HCT116 (cell line): ENCODE measurements around the gene MYO16. TPM values are rescaled to one million over a fixed set of nuclear protein-coding genes. Genes with fewer than 3 reads are reported as not detected.

Experiments used
- ATAC-seq: fragments of 200-7000 bp; cut with Tn5 transposase; 2 replicates; pipeline ENCODE4 v1.9.1; 2020; ENCODE audit warnings: mild to moderate bottlenecking, moderate library complexity
- BruUV-seq: library from RNA; stranded (reverse); fragments of 400-500 nt; replicated peaks from 2 replicates; lab custom pipeline; 2021; lab: Mats Ljungman, UMichigan
- CTCF ChIA-PET: fragments of 300-600 bp; sonication (Branson Sonifier 250); formaldehyde crosslinking; loops from one replicate; lab custom pipeline; 2021; ENCODE audit warnings: antibody characterized with exemption; lab: Charles Lee
- POLR2A ChIA-PET: fragments of 300-600, 350-600 bp; sonication (Branson Sonifier 250); formaldehyde crosslinking; loops from one replicate; lab custom pipeline; 2021; ENCODE audit warnings: antibody characterized with exemption; lab: Charles Lee
- RAD21 ChIA-PET, 2 experiments: fragments of 300-600 bp; sonication (Branson Sonifier 250); formaldehyde crosslinking; loops; one replicate each; lab custom pipeline; 2023; ENCODE audit warnings: low total read pairs in 2 of 2; ENCODE audit not compliant: uncharacterized antibody in 2 of 2, unreplicated experiment in 2 of 2, low non-redundant PET in 1 of 2; lab: Charles Lee
- DNase-seq: peaks from one replicate; pipeline ENCODE4 v3.0.0-alpha.2; 2010; ENCODE audit warnings: low read depth, low spot score
- H2AFZ ChIP-seq: fragments of 200-600 bp; shearing (Covaris generic), sonication (generic); 2 replicates; pipeline ENCODE4 v1.6.1; 2017; ENCODE audit warnings: low read depth, mixed run types, mixed read lengths, antibody characterized with exemption, low read length; ENCODE audit not compliant: poor library complexity, severe bottlenecking
- H3K27ac ChIP-seq: 2 replicates; pipeline ENCODE4 v1.5.1; 2012; ENCODE audit warnings: low read depth, low read length
- H3K27me3 ChIP-seq: fragments of 200-600 bp; sonication (generic); 2 replicates; pipeline ENCODE4 v1.6.1; 2016; ENCODE audit warnings: mixed run types, low read length, mixed read lengths; ENCODE audit not compliant: insufficient read depth
- H3K36me3 ChIP-seq, 2 experiments: fragments of 200-500 bp in 1 of 2; fragments of 200-600 bp in 1 of 2; sonication (Bioruptor generic) in 1 of 2; sonication (generic) in 1 of 2; 2 replicates each; pipeline versions ENCODE4 v1.5.1 to v1.6.1; 2014 to 2016; ENCODE audit warnings: low read length in 2 of 2, inconsistent platforms in 1 of 2, mixed read lengths in 1 of 2, mixed run types in 1 of 2; ENCODE audit not compliant: insufficient read depth in 2 of 2, control insufficient read depth in 1 of 2
- H3K4me1 ChIP-seq, 2 experiments: fragments of 200-600 bp in 1 of 2; sonication (generic) in 1 of 2; 2 replicates each; pipeline versions ENCODE4 v1.5.1 to v1.6.1; 2012 to 2017; ENCODE audit warnings: low read length in 2 of 2, inconsistent platforms in 1 of 2, mild to moderate bottlenecking in 1 of 2, mixed read lengths in 1 of 2, mixed run types in 1 of 2, moderate library complexity in 1 of 2; ENCODE audit not compliant: insufficient read depth in 2 of 2, control insufficient read depth in 1 of 2
- H3K4me2 ChIP-seq: fragments of 200-600 bp; sonication (generic); 2 replicates; pipeline ENCODE4 v1.6.1; 2017; ENCODE audit warnings: mixed run types, low read length, mixed read lengths
- H3K4me3 ChIP-seq, 2 experiments: fragments of 200-600 bp in 1 of 2; sonication (generic) in 1 of 2; replicated peaks in 1 of 2; 2 replicates each; pipeline ENCODE4 v1.5.1; 2011 to 2016; ENCODE audit warnings: low read length in 2 of 2, control low read depth in 1 of 2, low read depth in 1 of 2, mild to moderate bottlenecking in 1 of 2, mixed read lengths in 1 of 2, mixed run types in 1 of 2
- H3K79me2 ChIP-seq: fragments of 200-600 bp; sonication (generic); 2 replicates; pipeline ENCODE4 v1.6.1; 2017; ENCODE audit warnings: mild to moderate bottlenecking, mixed run types, low read length, moderate library complexity, mixed read lengths; ENCODE audit not compliant: insufficient read depth
- H3K9ac ChIP-seq: fragments of 200-600 bp; sonication (generic); 2 replicates; pipeline ENCODE4 v1.6.1; 2016; ENCODE audit warnings: low read length, mixed read lengths
- H3K9me2 ChIP-seq: fragments of 200-600 bp; sonication (generic), shearing (Covaris generic); 2 replicates; pipeline ENCODE4 v1.6.1; 2017; ENCODE audit warnings: mixed run types, mild to moderate bottlenecking, moderate library complexity; ENCODE audit not compliant: insufficient read depth
- H3K9me3 ChIP-seq, 2 experiments: fragments of 200-500 bp in 1 of 2; fragments of 200-600 bp in 1 of 2; sonication (Bioruptor generic) in 1 of 2; sonication (generic) in 1 of 2; 2 replicates each; pipeline ENCODE4 v1.6.1; 2014 to 2017; ENCODE audit warnings: low read length in 2 of 2, mixed read lengths in 2 of 2, inconsistent platforms in 1 of 2, low read depth in 1 of 2, mild to moderate bottlenecking in 1 of 2, mixed run types in 1 of 2, moderate library complexity in 1 of 2; ENCODE audit not compliant: control insufficient read depth in 1 of 2, insufficient read depth in 1 of 2
- H4K20me1 ChIP-seq: fragments of 200-600 bp; sonication (generic), shearing (Covaris generic); 2 replicates; pipeline ENCODE4 v1.6.1; 2017; ENCODE audit warnings: mixed run types, mild to moderate bottlenecking, moderate library complexity; ENCODE audit not compliant: insufficient read depth
- CBX3 ChIP-seq: IDR thresholded peaks from 2 replicates; pipeline ENCODE4 v1.6.1; 2012; ENCODE audit warnings: low read depth
- EGR1 ChIP-seq: IDR thresholded peaks from 2 replicates; pipeline ENCODE4 v1.6.1; 2012; ENCODE audit warnings: low read depth
- ELF1 ChIP-seq: IDR thresholded peaks from 2 replicates; pipeline ENCODE4 v1.6.1; 2012; ENCODE audit warnings: low read depth, borderline replicate concordance
- EZH2 ChIP-seq: fragments of 200-600 bp; sonication (generic); IDR thresholded peaks from 2 replicates; pipeline ENCODE4 v1.6.1; 2017; ENCODE audit warnings: antibody characterized with exemption, mixed run types
- EZH2phosphoT487 ChIP-seq: fragments of 200-600 bp; IDR thresholded peaks from 2 replicates; pipeline ENCODE4 v1.6.1; 2018; ENCODE audit warnings: antibody characterized with exemption, borderline replicate concordance
- JUND ChIP-seq: IDR thresholded peaks from 2 replicates; pipeline ENCODE4 v1.6.1; 2012
- MAX ChIP-seq: IDR thresholded peaks from 2 replicates; pipeline ENCODE4 v1.6.1; 2012
- POLR2A ChIP-seq: IDR thresholded peaks from 2 replicates; pipeline ENCODE4 v1.7.0; 2011; ENCODE audit warnings: borderline replicate concordance; ENCODE audit not compliant: insufficient read depth, insufficient read length; ENCODE audit errors: extremely low read depth
- POLR2AphosphoS5 ChIP-seq: IDR thresholded peaks from 2 replicates; pipeline ENCODE4 v1.6.1; 2011; ENCODE audit warnings: mild to moderate bottlenecking, low read depth, low read length, moderate library complexity
- RAD21 ChIP-seq: IDR thresholded peaks from 2 replicates; pipeline ENCODE4 v1.6.1; 2012; ENCODE audit warnings: low read depth, mild to moderate bottlenecking
- SP1 ChIP-seq: IDR thresholded peaks from 2 replicates; pipeline ENCODE4 v1.6.1; 2012; ENCODE audit warnings: low read depth
- SRF ChIP-seq: IDR thresholded peaks from 2 replicates; pipeline ENCODE4 v1.6.1; 2012; ENCODE audit warnings: low read depth
- TCF7L2 ChIP-seq: IDR thresholded peaks from 2 replicates; pipeline ENCODE4 v1.7.0; 2011; ENCODE audit warnings: borderline replicate concordance, inconsistent platforms; ENCODE audit not compliant: insufficient read depth, insufficient read length; ENCODE audit errors: extremely low read depth
- YY1 ChIP-seq: IDR thresholded peaks from 2 replicates; pipeline ENCODE4 v1.6.1; 2011; ENCODE audit warnings: low read length, low read depth, moderate library complexity, mild to moderate bottlenecking; ENCODE audit not compliant: insufficient replicate concordance; ENCODE audit errors: extremely low read depth
- ZBTB33 ChIP-seq: IDR thresholded peaks from 2 replicates; pipeline ENCODE4 v1.6.1; 2011; ENCODE audit warnings: mild to moderate bottlenecking, low read length, moderate library complexity; ENCODE audit not compliant: insufficient replicate concordance; ENCODE audit errors: extremely low read depth
- ZNF274 ChIP-seq: fragments of 200-500 bp; sonication (Bioruptor generic); IDR thresholded peaks from 2 replicates; pipeline ENCODE4 v1.6.1; 2014; ENCODE audit warnings: mild to moderate bottlenecking, low read depth, low read length, inconsistent platforms
- intact Hi-C: fragments of 100-400 bp; cut with micrococcal nuclease; formaldehyde crosslinking; loops from 2 replicates; pipeline ENCODE4 v1.10.0; 2022
- total RNA-seq: library from RNA; stranded (reverse); gene quantifications from one replicate; pipeline ENCODE4 v1.2.1, GENCODE V29; 2021; ENCODE audit not compliant: unreplicated experiment

The MYO16 gene
- total RNA-seq, 1 experiment from 2014 or later = 0.07 TPM

GRCh38 chr13:108859197-108860012 lies 230.0 kb downstream of the MYO16 start:
- Histone ChIP-seq H4K20me1 (no peaks in the 10 kb centered on the region), H3K79me2 (no peaks in the 10 kb centered on the region), H3K9me2 (no peaks in the 10 kb centered on the region), H3K4me2 (no peak overlapping the region), H3K27ac (no peak overlapping the region), H2AFZ (no peak overlapping the region), H3K27me3 (no peaks in the 10 kb centered on the region), H3K4me3 (no peak overlapping the region), H3K9ac (no peak overlapping the region), H3K4me1 (no peaks in the 10 kb centered on the region), H3K36me3 (no peaks in the 10 kb centered on the region), H3K9me3 (no peaks in the 10 kb centered on the region)
- intact Hi-C loops = no loop called here
- ATAC-seq (no peak), DNase-seq (no peak)
- BruUV-seq = no TSS peak
- TF ChIP-seq RAD21 = no peak
- no peak for TF ChIP-seq MAX
- TF ChIP-seq EZH2phosphoT487 = no peak
- no peak for TF ChIP-seq ZBTB33
- no peak for TF ChIP-seq SP1
- TF ChIP-seq CBX3 = no peak
- no peak for TF ChIP-seq YY1
- no peak for TF ChIP-seq JUND
- TF ChIP-seq EGR1 = no peak
- TF ChIP-seq TCF7L2 = no peak
- TF ChIP-seq POLR2AphosphoS5 = no peak
- no peak for TF ChIP-seq EZH2
- TF ChIP-seq ZNF274 = no peak
- no peak for TF ChIP-seq SRF
- TF ChIP-seq POLR2A = no peak
- TF ChIP-seq ELF1 = no peak
- CTCF ChIA-PET = no interaction called here
- POLR2A ChIA-PET = no interaction called here
- RAD21 ChIA-PET = no interaction called here
